SK-N-SH treated with all-trans-retinoic acid at 6 μM for 48 hours (cell line): Measurements from ENCODE around the gene GALNT17.

ENCODE experiments used
- GLIS3 ChIP-seq: fragments of 250-450 bp; sonication (Bioruptor Pico); IDR thresholded peaks from 2 replicates; pipeline ENCODE4 v1.5.0; 2020; ENCODE audit warnings: mild to moderate bottlenecking, moderate library complexity
- OSR1 ChIP-seq: fragments of 250-450 bp; sonication (Bioruptor Pico); IDR thresholded peaks from 2 replicates; pipeline ENCODE4 v1.8.0; 2022; ENCODE audit warnings: moderate library complexity, mild to moderate bottlenecking, inconsistent platforms
- PPARA ChIP-seq: fragments of 250-450 bp; sonication (Bioruptor Pico); IDR thresholded peaks from 2 replicates; pipeline ENCODE4 v1.5.0; 2020; ENCODE audit warnings: mild to moderate bottlenecking, borderline replicate concordance
- ZC3H10 ChIP-seq: fragments of 250-450 bp; sonication (Bioruptor Pico); IDR thresholded peaks from 2 replicates; pipeline ENCODE4 v1.5.1; 2021; ENCODE audit warnings: mild to moderate bottlenecking, moderate library complexity
- ZFP30 ChIP-seq: fragments of 450-650 bp; formaldehyde crosslinking; IDR thresholded peaks from 2 replicates; pipeline ENCODE4 v1.5.0; 2022; ENCODE audit warnings: mild to moderate bottlenecking, moderate library complexity
- ZNF8 ChIP-seq: fragments of 450-650 bp; formaldehyde crosslinking; IDR thresholded peaks from 2 replicates; pipeline ENCODE4 v1.5.0; 2020; ENCODE audit warnings: mild to moderate bottlenecking, moderate library complexity
- TF ChIP-seq, protein P1 (sequence below): fragments of 250-450 bp; sonication (Bioruptor Pico); IDR thresholded peaks from 2 replicates; pipeline ENCODE4 v1.8.0; 2021; ENCODE audit warnings: low read depth, mild to moderate bottlenecking, moderate library complexity, borderline replicate concordance
- TF ChIP-seq, protein P2 (sequence below): fragments of 250-450 bp; sonication (Bioruptor Pico); IDR thresholded peaks from 2 replicates; pipeline ENCODE4 v1.5.1; 2020; ENCODE audit warnings: low read depth, mild to moderate bottlenecking, moderate library complexity

DNA sequence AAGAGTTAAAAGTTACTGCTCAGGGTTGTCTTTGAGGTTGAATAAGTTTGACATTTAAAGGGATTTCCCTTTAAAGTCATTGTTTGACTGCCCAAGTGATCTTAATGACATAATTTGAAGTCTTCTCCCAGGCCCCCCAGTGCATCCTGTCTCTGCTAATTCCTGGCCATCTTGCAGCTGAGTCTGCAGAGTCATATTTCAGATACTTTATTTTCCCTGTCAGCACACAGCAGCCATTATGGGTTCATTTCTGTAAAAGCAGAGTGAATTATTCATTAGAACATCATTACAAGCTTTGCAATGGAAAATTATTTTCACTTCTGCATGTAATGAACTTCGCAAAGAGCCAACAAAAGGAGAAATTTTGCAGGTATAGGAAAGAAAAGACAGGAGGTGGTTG is 536.6 kb downstream of the GALNT17 start:
- TF ChIP-seq, protein P1, sequence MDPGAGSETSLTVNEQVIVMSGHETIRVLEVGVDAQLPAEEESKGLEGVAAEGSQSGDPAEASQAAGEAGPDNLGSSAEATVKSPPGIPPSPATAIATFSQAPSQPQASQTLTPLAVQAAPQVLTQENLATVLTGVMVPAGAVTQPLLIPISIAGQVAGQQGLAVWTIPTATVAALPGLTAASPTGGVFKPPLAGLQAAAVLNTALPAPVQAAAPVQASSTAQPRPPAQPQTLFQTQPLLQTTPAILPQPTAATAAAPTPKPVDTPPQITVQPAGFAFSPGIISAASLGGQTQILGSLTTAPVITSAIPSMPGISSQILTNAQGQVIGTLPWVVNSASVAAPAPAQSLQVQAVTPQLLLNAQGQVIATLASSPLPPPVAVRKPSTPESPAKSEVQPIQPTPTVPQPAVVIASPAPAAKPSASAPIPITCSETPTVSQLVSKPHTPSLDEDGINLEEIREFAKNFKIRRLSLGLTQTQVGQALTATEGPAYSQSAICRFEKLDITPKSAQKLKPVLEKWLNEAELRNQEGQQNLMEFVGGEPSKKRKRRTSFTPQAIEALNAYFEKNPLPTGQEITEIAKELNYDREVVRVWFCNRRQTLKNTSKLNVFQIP (CRISPR knock-in tag): no peak
- no peak for TF ChIP-seq ZC3H10 (CRISPR knock-in tag)
- no peak for TF ChIP-seq PPARA (CRISPR knock-in tag)
- no peak for TF ChIP-seq ZFP30
- TF ChIP-seq, protein P2, sequence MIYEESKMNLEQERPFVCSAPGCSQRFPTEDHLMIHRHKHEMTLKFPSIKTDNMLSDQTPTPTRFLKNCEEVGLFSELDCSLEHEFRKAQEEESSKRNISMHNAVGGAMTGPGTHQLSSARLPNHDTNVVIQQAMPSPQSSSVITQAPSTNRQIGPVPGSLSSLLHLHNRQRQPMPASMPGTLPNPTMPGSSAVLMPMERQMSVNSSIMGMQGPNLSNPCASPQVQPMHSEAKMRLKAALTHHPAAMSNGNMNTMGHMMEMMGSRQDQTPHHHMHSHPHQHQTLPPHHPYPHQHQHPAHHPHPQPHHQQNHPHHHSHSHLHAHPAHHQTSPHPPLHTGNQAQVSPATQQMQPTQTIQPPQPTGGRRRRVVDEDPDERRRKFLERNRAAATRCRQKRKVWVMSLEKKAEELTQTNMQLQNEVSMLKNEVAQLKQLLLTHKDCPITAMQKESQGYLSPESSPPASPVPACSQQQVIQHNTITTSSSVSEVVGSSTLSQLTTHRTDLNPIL (CRISPR knock-in tag): no peak
- TF ChIP-seq OSR1 (CRISPR knock-in tag): no peak
- TF ChIP-seq ZNF8 (CRISPR knock-in tag): no peak
- TF ChIP-seq GLIS3 (CRISPR knock-in tag): no peak
